Heart right ventricle (tissue), 16 donors: ENCODE data around the gene RAB10. TPM values are rescaled to one million over a fixed set of nuclear protein-coding genes. Genes with fewer than 3 reads are reported as not detected.

Source experiments
- ATAC-seq, 8 donors: fragments of 200-7000 bp; cut with Tn5 transposase; one replicate each; pipeline ENCODE4 v1.9.1; 2020; ENCODE audit warnings: mild to moderate bottlenecking in 8 of 8, moderate library complexity in 8 of 8, moderate number of reproducible peaks in 1 of 8
- DNase-seq, 2 donors: peaks; one replicate each; pipeline ENCODE4 v3.0.0-alpha.2; 2020
- H3K27ac ChIP-seq, 10 donors: fragments of 200-600 bp; sonication (generic) in 2 of 10; one replicate each; pipeline versions ENCODE4 v1.5.0 to v1.8.0; 2020 to 2022; ENCODE audit warnings: mild to moderate bottlenecking in 3 of 10
- H3K27me3 ChIP-seq, 7 donors: fragments of 200-600 bp; one replicate each; pipeline ENCODE4 v1.8.0; 2021 to 2022; ENCODE audit warnings: mild to moderate bottlenecking in 2 of 7
- H3K36me3 ChIP-seq, 9 donors: fragments of 200-600 bp; sonication (generic) in 1 of 9; one replicate each; pipeline versions ENCODE4 v1.5.0 to v1.8.0; 2020 to 2022; ENCODE audit warnings: mild to moderate bottlenecking in 2 of 9
- H3K4me1 ChIP-seq, 9 donors: fragments of 200-600 bp; sonication (generic) in 1 of 9; one replicate each; pipeline versions ENCODE4 v1.5.0 to v1.8.0; 2020 to 2022; ENCODE audit warnings: mild to moderate bottlenecking in 4 of 9
- H3K4me3 ChIP-seq, 10 donors: fragments of 200-600 bp; sonication (generic) in 2 of 10; one replicate each; pipeline versions ENCODE4 v1.5.0 to v1.8.0; 2020 to 2022; ENCODE audit warnings: mild to moderate bottlenecking in 7 of 10, moderate library complexity in 2 of 10
- H3K9me3 ChIP-seq, 11 donors: fragments of 200-600 bp in 10 of 11; sonication (generic) in 2 of 11; one replicate each; pipeline versions ENCODE4 v1.5.0 to v1.8.0; 2013 to 2022; ENCODE audit warnings: mild to moderate bottlenecking in 2 of 11, control low read depth in 1 of 11, moderate library complexity in 1 of 11
- WGBS, 2 donors: extraction: QIAGEN DNeasy Blood & Tissue Kit; methylation state at CpG; one replicate each; pipeline ENCODE4 v1.1.7; 2013; ENCODE audit warnings: inconsistent platforms in 1 of 2; 5-methylcytosine and 5-hydroxymethylcytosine counted together
- intact Hi-C, 10 donors: fragments of 100-400 bp; cut with DNase I; formaldehyde crosslinking; loops; one replicate each; pipeline versions ENCODE4 v1.11.1 to v1.14.2; 2022
- polyA plus RNA-seq, 2 donors: library from polyadenylated mRNA; stranded (reverse); fragments of 200-250 nt; gene quantifications; one replicate each; pipeline ENCODE4 v1.2.3, GENCODE V29; 2013
- total RNA-seq, 10 donors: library from RNA; stranded (reverse); fragmentation: NEBNext Ultra II Directional in 3 of 10; extraction: Animal tissue kit (Norgen Biotek cat#: 25700) in 3 of 10; gene quantifications; one replicate each; pipeline versions ENCODE4 v1.2.1 to v1.2.4, GENCODE V29; 2021 to 2023
- TF ChIP-seq, protein P1 (sequence below), 9 donors: fragments of 200-600 bp; sonication (generic) in 2 of 9; IDR thresholded peaks; one replicate each; pipeline versions ENCODE4 v1.5.0 to v1.8.0; 2021 to 2022; ENCODE audit warnings: antibody characterized with exemption in 9 of 9, mild to moderate bottlenecking in 5 of 9, moderate library complexity in 1 of 9
- donor health status: Arrhythmogenic right ventricular cardiomyopathy.
- donor health status: ischemic (EF 13 %, LVEDD 7.1; RV severe dilation, severe dysfunction).
- donor health status: healthy with polysubstance abuse.
- donor health status: DM: no; HTN: yes; CAD: no.
- donor health status: DM: no; HTN: no; CAD: no.
- donor health status: ischemic (EF 25% LVEDD 6.9; RV normal size, moderate dysfunction).
- donor health status: ischemic (EF 25% LVEDD 5.7; RV mildly dilated, moderate dysfunction).
- donor health status: healthy.
- donor health status: DM: yes; HTN: yes; CAD: no.
- donor health status: Ischemic cardiomyopathy.
- donor health status: ischemic (EF 35%, LVEDD 5.7; RV mildly dilated, moderate dysfunction).
- donor health status: nonischemic (EF 11% LVEDD 7.7; RV severe dilation, severe dysfunction).
- donor health status: DM: yes; HTN: yes; CAD: no.
- donor health status: PGD.
- donor health status: ischemic (EF 29% LVEDD 5.4; RV normal size, mild dysfunction).
- donor health status: nonischemic (EF 23%, LVEDD 6.1; RV moderate dilation, normal function).

The RAB10 gene
- total and polyA plus RNA-seq, 12 donors = 32.2 to 110 (median 94.2) TPM

DNA sequence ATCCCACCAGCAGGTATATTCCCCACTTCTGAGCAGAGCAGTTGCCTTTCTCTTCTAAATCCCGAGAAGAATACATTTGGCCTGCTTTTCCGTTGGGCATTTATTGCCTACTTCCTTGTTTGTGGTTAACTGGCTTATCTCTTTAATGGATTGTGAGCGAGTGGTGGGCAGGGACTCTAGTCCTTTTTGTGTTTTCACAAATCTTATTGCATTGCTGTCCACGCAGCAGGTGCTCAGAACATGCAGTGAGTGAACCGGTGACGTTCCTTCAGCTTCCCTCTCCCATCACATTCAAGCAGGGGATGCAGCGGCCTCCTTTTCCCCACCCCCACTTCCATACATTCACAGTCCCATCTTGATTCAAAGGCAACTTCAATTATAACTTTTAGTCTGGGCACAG lies 110.1 kb downstream of the RAB10 start:
- ATAC-seq (no peak), DNase-seq (no peak)
- peaks cover 0 to 9% (median 0%) of the 10 kb centered on the region in 9 donors for H3K4me1 ChIP-seq
- no peaks in the 10 kb centered on the region for H3K36me3 ChIP-seq
- intact Hi-C loops = loop anchor here in 9 of 10 donors (2.0 to 10.0 kb wide), 14 partner anchors 47 to 292 kb away; no protein-coding TSS in a partner anchor
- peaks cover 0 to 7% (median 0%) of the 10 kb centered on the region in 7 donors for H3K27me3 ChIP-seq
- 75 to 80% methylated on average over 7 of the region's 7 CpGs for WGBS, 2 donors
- TF ChIP-seq, protein P1, sequence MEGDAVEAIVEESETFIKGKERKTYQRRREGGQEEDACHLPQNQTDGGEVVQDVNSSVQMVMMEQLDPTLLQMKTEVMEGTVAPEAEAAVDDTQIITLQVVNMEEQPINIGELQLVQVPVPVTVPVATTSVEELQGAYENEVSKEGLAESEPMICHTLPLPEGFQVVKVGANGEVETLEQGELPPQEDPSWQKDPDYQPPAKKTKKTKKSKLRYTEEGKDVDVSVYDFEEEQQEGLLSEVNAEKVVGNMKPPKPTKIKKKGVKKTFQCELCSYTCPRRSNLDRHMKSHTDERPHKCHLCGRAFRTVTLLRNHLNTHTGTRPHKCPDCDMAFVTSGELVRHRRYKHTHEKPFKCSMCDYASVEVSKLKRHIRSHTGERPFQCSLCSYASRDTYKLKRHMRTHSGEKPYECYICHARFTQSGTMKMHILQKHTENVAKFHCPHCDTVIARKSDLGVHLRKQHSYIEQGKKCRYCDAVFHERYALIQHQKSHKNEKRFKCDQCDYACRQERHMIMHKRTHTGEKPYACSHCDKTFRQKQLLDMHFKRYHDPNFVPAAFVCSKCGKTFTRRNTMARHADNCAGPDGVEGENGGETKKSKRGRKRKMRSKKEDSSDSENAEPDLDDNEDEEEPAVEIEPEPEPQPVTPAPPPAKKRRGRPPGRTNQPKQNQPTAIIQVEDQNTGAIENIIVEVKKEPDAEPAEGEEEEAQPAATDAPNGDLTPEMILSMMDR (IDR thresholded peaks at IDR 0.05) = no peak
- H3K4me3 ChIP-seq = no peak overlapping the region
- H3K27ac ChIP-seq = no peak overlapping the region
- H3K9me3 ChIP-seq = no peaks in the 10 kb centered on the region

DNA sequence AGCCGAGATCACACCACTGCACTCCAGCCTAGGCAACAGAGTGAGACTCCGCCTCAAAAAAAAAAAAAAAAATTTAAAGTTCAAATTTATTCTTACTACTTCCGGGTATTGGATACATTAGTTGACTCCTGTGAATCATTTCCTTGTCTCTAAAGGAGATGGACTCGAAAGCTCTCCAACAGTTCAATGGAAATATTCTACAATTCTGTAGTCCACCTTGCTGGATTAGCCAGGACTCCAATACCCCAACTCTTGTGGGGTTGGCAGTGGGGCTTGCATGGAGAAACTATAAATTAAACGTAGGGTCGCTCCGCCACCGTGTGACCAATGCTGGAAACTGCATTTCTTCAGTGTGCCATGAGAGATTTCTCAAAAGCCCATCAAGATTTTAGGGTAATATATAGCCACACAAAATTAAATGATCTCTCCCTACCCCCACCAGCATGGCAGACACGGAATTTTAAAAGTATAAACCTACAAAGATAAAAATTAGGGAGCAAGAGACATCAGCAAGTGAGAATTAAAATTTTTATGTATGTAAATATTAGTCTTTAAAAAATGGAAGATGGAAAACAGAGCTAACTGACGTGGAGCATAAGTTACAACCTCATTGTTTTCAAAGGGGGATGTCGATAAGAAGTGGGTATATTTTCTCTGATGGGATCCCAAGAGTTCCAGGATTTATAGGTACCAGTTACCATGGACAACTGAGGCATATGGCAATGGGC lies 111.2 kb downstream of the RAB10 start:
- Histone ChIP-seq H3K27me3 (peaks cover 0 to 10% (median 0%) of the 10 kb centered on the region in 7 donors), H3K4me1 (peaks cover 0 to 9% (median 0%) of the 10 kb centered on the region in 9 donors), H3K27ac (no peak overlapping the region), H3K36me3 (no peaks in the 10 kb centered on the region), H3K9me3 (no peaks in the 10 kb centered on the region), H3K4me3 (no peak overlapping the region)
- peak; percentile 40 to 43 for DNase-seq
- 27 to 30% methylated on average over 11 of the region's 11 CpGs for WGBS, 2 donors
- TF ChIP-seq, protein P1 (IDR thresholded peaks at IDR 0.05) = peak; percentile 48 to 84 (median 75)
- ATAC-seq = peak in 7 of 8 donors; percentile 65 to 79 (median 69)
- intact Hi-C loops = loop anchor here (1.0 to 10.0 kb wide), 18 partner anchors 48 to 293 kb away; no protein-coding TSS in a partner anchor

DNA sequence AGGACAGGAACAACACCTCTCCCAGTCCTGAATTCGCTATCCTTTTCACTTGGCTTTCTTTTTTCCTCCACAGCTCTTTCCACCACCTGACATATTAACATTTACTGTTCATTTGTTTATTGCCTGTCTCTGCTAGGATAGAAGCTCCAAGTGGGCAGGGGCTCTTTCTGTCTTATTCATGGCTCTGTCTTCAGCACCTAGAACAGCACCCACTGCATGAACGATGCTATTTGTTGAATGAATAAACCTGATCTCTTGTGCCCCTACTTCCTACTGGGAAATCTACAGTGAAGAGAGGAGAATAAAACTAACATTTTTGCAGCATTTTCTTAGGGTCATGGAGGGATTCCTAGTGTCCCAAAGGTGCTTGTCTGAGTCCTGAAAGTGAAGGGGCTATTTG lies 114.6 kb downstream of the RAB10 start:
- Histone ChIP-seq H3K27me3 (peaks cover 0 to 23% (median 6%) of the 10 kb centered on the region in 7 donors), H3K27ac (no peak overlapping the region), H3K4me1 (peaks cover 0 to 9% (median 0%) of the 10 kb centered on the region in 9 donors), H3K4me3 (no peak overlapping the region), H3K36me3 (no peaks in the 10 kb centered on the region), H3K9me3 (peaks cover 0 to 5% (median under 1%) of the 10 kb centered on the region in 11 donors)
- DNase-seq = no peak
- no peak for ATAC-seq
- 43% methylated on average over 2 of the region's 2 CpGs for WGBS, 2 donors
- intact Hi-C loops = loop anchor here in 7 of 10 donors (5.0 to 10.0 kb wide), 7 partner anchors 61 to 294 kb away; no protein-coding TSS in a partner anchor
- TF ChIP-seq, protein P1 (IDR thresholded peaks at IDR 0.05) = no peak

DNA sequence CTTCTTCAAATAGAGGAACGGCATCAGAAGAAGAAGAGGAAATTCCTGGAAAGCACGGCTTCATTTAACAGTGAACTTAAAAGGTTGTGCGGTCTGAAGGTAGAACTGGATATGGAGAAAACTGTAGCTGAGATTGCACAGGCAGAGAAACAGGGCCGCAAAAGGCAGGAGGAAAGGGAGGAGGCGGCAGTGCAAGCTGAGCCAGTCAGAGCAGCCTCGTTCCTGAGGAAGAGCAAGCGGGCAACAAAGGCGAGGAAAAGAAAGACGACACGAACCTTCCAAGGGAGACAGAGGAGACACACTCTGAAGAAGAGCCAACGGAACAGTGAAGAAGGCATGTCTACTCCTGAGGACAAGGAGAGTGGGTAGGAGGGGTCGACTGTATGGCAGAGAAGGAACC lies 116.4 kb downstream of the RAB10 start:
- Histone ChIP-seq H3K4me3 (no peak overlapping the region), H3K9me3 (peaks cover 0 to 20% (median 3%) of the 10 kb centered on the region in 11 donors), H3K27ac (no peak overlapping the region), H3K36me3 (no peaks in the 10 kb centered on the region), H3K27me3 (peaks cover 0 to 23% (median 6%) of the 10 kb centered on the region in 7 donors), H3K4me1 (no peaks in the 10 kb centered on the region)
- ATAC-seq = no peak
- 78 to 82% methylated on average over 12 of the region's 12 CpGs for whole genome bisulfite sequencing, 2 donors
- DNase-seq = no peak
- TF ChIP-seq, protein P1 (IDR thresholded peaks at IDR 0.05) = no peak
- intact Hi-C loops = no loop called here
